ENCODE measurements around the gene ST6GALNAC3.

Gene ST6GALNAC3

DNA sequence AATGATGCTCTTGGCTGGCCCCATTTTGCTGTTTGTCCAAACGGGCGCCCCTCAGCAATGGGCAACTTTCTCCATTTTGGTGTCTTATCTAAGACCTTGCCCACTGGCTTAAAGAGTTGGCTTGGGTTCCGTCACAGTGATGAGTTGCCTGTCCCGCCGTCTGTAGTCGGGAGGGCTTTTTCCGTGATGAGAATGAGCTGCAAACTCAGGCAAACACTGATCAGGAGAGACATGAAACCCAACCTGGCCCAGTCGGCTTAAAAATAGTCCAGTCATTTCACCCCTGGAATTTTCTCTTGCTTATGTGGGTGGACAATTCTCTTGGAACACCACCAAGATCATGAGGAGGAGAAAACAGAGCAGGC is 79.3 kb downstream of the ST6GALNAC3 start:
- Histone ChIP-seq H3K4me1 (ENCODE audit: control insufficient read depth in 2 of 2, insufficient read depth in 2 of 2, low read length in 2 of 2) (peaks cover 3 to 7% of the 10 kb centered on the region in 2 donors), H3K27me3 (ENCODE audit: control insufficient read depth in 2 of 2, insufficient read depth in 2 of 2, low read length in 2 of 2) (no peaks in the 10 kb centered on the region), H3K36me3 (ENCODE audit: control insufficient read depth in 2 of 2, insufficient read depth in 2 of 2, low read length in 2 of 2) (no peaks in the 10 kb centered on the region), H3K9me3 (ENCODE audit: control insufficient read depth in 2 of 2, low read length in 2 of 2) (no peaks in the 10 kb centered on the region), H3K27ac (ENCODE audit: low read depth in 2 of 2, low read length in 2 of 2) (no peak overlapping the region), H3K9ac (ENCODE audit: low read depth in 1 of 2, low read length in 2 of 2) (no peak overlapping the region), H3K4me3 (ENCODE audit: low read length in 2 of 2) (no peak overlapping the region)

GRCh38 chr1:76154206-76154956 is 79.8 kb downstream of the ST6GALNAC3 start:
- peak overlapping the region; percentile 60 to 75 for H3K4me3 ChIP-seq (ENCODE audit: low read length in 2 of 2)
- peak overlapping the region; percentile 46 to 63 for H3K27ac ChIP-seq (ENCODE audit: low read depth in 2 of 2, low read length in 2 of 2)
- no peaks in the 10 kb centered on the region for H3K36me3 ChIP-seq (ENCODE audit: control insufficient read depth in 2 of 2, insufficient read depth in 2 of 2, low read length in 2 of 2)

DNA sequence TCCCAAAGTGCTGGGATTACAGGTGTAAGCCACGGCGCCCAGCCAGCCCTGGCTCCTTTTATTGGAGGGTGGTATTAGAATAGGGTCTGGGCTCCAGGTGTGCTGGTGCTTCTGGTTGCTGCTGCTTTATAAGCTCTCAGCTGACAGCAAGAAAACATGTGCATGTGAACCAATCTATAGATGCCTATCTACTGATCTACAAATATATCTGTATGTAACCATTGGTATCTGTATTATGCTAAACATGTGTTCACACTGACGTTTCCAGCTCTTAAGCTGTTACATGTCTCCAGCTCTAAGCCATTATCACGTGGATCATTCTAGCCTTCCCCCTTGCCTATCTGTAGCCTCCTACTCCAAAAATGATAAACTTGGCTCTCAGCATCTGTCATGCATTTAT is 82.4 kb downstream of the ST6GALNAC3 start:
- H3K27me3 ChIP-seq (ENCODE audit: control insufficient read depth in 2 of 2, insufficient read depth in 2 of 2, low read length in 2 of 2) = no peaks in the 10 kb centered on the region
- no peaks in the 10 kb centered on the region for H3K9me3 ChIP-seq (ENCODE audit: control insufficient read depth in 2 of 2, low read length in 2 of 2)
- no peak overlapping the region for H3K4me3 ChIP-seq (ENCODE audit: low read length in 2 of 2)
- no peak overlapping the region for H3K9ac ChIP-seq (ENCODE audit: low read depth in 1 of 2, low read length in 2 of 2)
- H3K27ac ChIP-seq (ENCODE audit: low read depth in 2 of 2, low read length in 2 of 2) = no peak overlapping the region
- no peaks in the 10 kb centered on the region for H3K36me3 ChIP-seq (ENCODE audit: control insufficient read depth in 2 of 2, insufficient read depth in 2 of 2, low read length in 2 of 2)
- H3K4me1 ChIP-seq (ENCODE audit: control insufficient read depth in 2 of 2, insufficient read depth in 2 of 2, low read length in 2 of 2) = peaks cover 3 to 7% of the 10 kb centered on the region in 2 donors

More at GRCh38 chr1:76154206-76154956, 79.8 kb downstream of the ST6GALNAC3 start:
- peak overlapping the region; percentile 29 to 32 for H3K9ac ChIP-seq (ENCODE audit: low read depth in 1 of 2, low read length in 2 of 2)
- H3K4me1 ChIP-seq (ENCODE audit: control insufficient read depth in 2 of 2, insufficient read depth in 2 of 2, low read length in 2 of 2) = peaks cover 3 to 7% of the 10 kb centered on the region in 2 donors
- no peaks in the 10 kb centered on the region for H3K9me3 ChIP-seq (ENCODE audit: control insufficient read depth in 2 of 2, low read length in 2 of 2)
- no peaks in the 10 kb centered on the region for H3K27me3 ChIP-seq (ENCODE audit: control insufficient read depth in 2 of 2, insufficient read depth in 2 of 2, low read length in 2 of 2)

- H3K4me3 ChIP-seq (ENCODE audit: low read length in 2 of 2) = no peak overlapping the region
- H3K9ac ChIP-seq (ENCODE audit: low read depth in 1 of 2, low read length in 2 of 2) = no peak overlapping the region
- no peaks in the 10 kb centered on the region for H3K9me3 ChIP-seq (ENCODE audit: control insufficient read depth in 2 of 2, low read length in 2 of 2)
- no peaks in the 10 kb centered on the region for H3K36me3 ChIP-seq (ENCODE audit: control insufficient read depth in 2 of 2, insufficient read depth in 2 of 2, low read length in 2 of 2)
- H3K27ac ChIP-seq (ENCODE audit: low read depth in 2 of 2, low read length in 2 of 2) = no peak overlapping the region
- H3K4me1 ChIP-seq (ENCODE audit: control insufficient read depth in 2 of 2, insufficient read depth in 2 of 2, low read length in 2 of 2) = peaks cover 3 to 7% of the 10 kb centered on the region in 2 donors
- H3K27me3 ChIP-seq (ENCODE audit: control insufficient read depth in 2 of 2, insufficient read depth in 2 of 2, low read length in 2 of 2) = no peaks in the 10 kb centered on the region
Measured at GRCh38 chr1:76158126-76158525, 83.6 kb downstream of the ST6GALNAC3 start.

DNA sequence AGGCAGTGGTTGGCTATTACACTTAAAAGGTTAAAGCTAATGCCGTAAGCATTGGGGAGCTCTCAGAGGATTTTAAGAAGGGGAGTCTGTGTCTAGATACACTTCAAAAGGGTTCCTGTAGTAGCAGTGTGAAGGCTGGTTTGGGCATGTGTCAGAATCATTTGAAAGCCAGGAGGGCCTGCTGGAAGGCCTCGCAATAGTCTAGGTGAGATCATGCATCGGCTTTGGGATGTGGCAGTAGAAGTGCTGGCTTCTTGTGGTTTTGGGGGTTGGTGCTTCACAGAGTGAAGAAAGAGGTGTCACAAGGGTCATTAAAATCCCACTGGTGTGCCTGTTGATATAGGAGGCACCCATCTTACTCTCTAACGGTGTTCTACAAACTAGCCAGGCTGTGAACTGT is 85.7 kb downstream of the ST6GALNAC3 start:
- Histone ChIP-seq H3K9me3 (ENCODE audit: control insufficient read depth in 2 of 2, low read length in 2 of 2) (no peaks in the 10 kb centered on the region), H3K27ac (ENCODE audit: low read depth in 2 of 2, low read length in 2 of 2) (no peak overlapping the region), H3K4me1 (ENCODE audit: control insufficient read depth in 2 of 2, insufficient read depth in 2 of 2, low read length in 2 of 2) (no peaks in the 10 kb centered on the region), H3K36me3 (ENCODE audit: control insufficient read depth in 2 of 2, insufficient read depth in 2 of 2, low read length in 2 of 2) (no peaks in the 10 kb centered on the region), H3K27me3 (ENCODE audit: control insufficient read depth in 2 of 2, insufficient read depth in 2 of 2, low read length in 2 of 2) (no peaks in the 10 kb centered on the region), H3K9ac (ENCODE audit: low read depth in 1 of 2, low read length in 2 of 2) (no peak overlapping the region), H3K4me3 (ENCODE audit: low read length in 2 of 2) (no peak overlapping the region)

DNA sequence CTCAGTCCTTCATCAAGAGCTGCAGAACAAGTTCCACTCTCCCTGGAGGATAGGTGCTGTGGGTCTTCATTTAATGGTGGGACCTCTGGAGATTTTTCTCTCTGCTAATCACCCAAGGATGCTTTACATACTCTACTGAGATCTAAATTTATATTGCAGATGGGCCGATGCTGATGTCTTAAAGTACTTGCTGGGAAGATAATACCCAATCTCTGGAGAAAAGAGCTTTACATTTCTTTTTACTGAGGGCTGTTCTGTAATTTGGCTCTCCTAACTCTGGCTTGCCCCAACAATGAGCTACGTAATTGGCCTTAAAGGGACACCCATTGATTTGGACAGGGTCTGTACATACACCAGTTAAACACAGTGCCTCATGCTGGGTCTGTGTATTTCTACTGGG is 86.9 kb downstream of the ST6GALNAC3 start:
- H3K27me3 ChIP-seq (ENCODE audit: control insufficient read depth in 2 of 2, insufficient read depth in 2 of 2, low read length in 2 of 2) = no peaks in the 10 kb centered on the region
- H3K4me3 ChIP-seq (ENCODE audit: low read length in 2 of 2) = no peak overlapping the region
- no peaks in the 10 kb centered on the region for H3K9me3 ChIP-seq (ENCODE audit: control insufficient read depth in 2 of 2, low read length in 2 of 2)
- no peak overlapping the region for H3K27ac ChIP-seq (ENCODE audit: low read depth in 2 of 2, low read length in 2 of 2)
- H3K4me1 ChIP-seq (ENCODE audit: control insufficient read depth in 2 of 2, insufficient read depth in 2 of 2, low read length in 2 of 2) = no peaks in the 10 kb centered on the region
- H3K9ac ChIP-seq (ENCODE audit: low read depth in 1 of 2, low read length in 2 of 2) = no peak overlapping the region
- H3K36me3 ChIP-seq (ENCODE audit: control insufficient read depth in 2 of 2, insufficient read depth in 2 of 2, low read length in 2 of 2) = no peaks in the 10 kb centered on the region

- Histone ChIP-seq H3K4me3 (ENCODE audit: low read length in 2 of 2) (no peak overlapping the region), H3K4me1 (ENCODE audit: control insufficient read depth in 2 of 2, insufficient read depth in 2 of 2, low read length in 2 of 2) (no peaks in the 10 kb centered on the region)
Measured at GRCh38 chr1:76162254-76162653, 87.7 kb downstream of the ST6GALNAC3 start.

GRCh38 chr1:76164165-76164564 is 89.6 kb downstream of the ST6GALNAC3 start:
- no peak overlapping the region for H3K27ac ChIP-seq (ENCODE audit: low read depth in 2 of 2, low read length in 2 of 2)
- H3K9ac ChIP-seq (ENCODE audit: low read depth in 1 of 2, low read length in 2 of 2) = no peak overlapping the region
- no peak overlapping the region for H3K4me3 ChIP-seq (ENCODE audit: low read length in 2 of 2)
- H3K9me3 ChIP-seq (ENCODE audit: control insufficient read depth in 2 of 2, low read length in 2 of 2) = no peaks in the 10 kb centered on the region
- H3K4me1 ChIP-seq (ENCODE audit: control insufficient read depth in 2 of 2, insufficient read depth in 2 of 2, low read length in 2 of 2) = no peaks in the 10 kb centered on the region
- no peaks in the 10 kb centered on the region for H3K36me3 ChIP-seq (ENCODE audit: control insufficient read depth in 2 of 2, insufficient read depth in 2 of 2, low read length in 2 of 2)
- H3K27me3 ChIP-seq (ENCODE audit: control insufficient read depth in 2 of 2, insufficient read depth in 2 of 2, low read length in 2 of 2) = no peaks in the 10 kb centered on the region

More at GRCh38 chr1:76162254-76162653, 87.7 kb downstream of the ST6GALNAC3 start:
- H3K9ac ChIP-seq (ENCODE audit: low read depth in 1 of 2, low read length in 2 of 2) = no peak overlapping the region
- no peaks in the 10 kb centered on the region for H3K27me3 ChIP-seq (ENCODE audit: control insufficient read depth in 2 of 2, insufficient read depth in 2 of 2, low read length in 2 of 2)
- no peaks in the 10 kb centered on the region for H3K36me3 ChIP-seq (ENCODE audit: control insufficient read depth in 2 of 2, insufficient read depth in 2 of 2, low read length in 2 of 2)
- H3K9me3 ChIP-seq (ENCODE audit: control insufficient read depth in 2 of 2, low read length in 2 of 2) = no peaks in the 10 kb centered on the region
- no peak overlapping the region for H3K27ac ChIP-seq (ENCODE audit: low read depth in 2 of 2, low read length in 2 of 2)

DNA sequence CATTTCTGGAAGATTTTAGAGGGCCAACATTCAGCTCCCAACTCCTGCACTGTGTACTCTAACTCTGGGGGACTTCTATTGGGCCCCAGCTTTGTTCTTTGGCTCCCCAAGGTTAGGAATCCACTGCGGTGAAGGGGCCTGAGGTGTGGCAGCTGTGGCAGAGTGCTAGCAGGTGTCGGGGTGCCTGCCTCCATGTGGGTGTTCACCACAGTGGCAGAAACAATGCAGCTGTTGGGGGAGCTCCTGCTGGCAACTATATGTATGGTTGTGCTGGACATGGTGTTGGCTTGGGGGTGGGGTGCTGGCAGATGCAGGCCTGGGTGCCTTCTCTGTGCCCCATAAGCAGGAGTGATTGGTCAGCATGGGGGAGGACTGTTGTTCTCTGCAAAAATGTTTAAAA is 95.5 kb downstream of the ST6GALNAC3 start:
- Histone ChIP-seq H3K36me3 (ENCODE audit: control insufficient read depth in 2 of 2, insufficient read depth in 2 of 2, low read length in 2 of 2) (no peaks in the 10 kb centered on the region), H3K4me1 (ENCODE audit: control insufficient read depth in 2 of 2, insufficient read depth in 2 of 2, low read length in 2 of 2) (no peaks in the 10 kb centered on the region), H3K27ac (ENCODE audit: low read depth in 2 of 2, low read length in 2 of 2) (no peak overlapping the region)

DNA sequence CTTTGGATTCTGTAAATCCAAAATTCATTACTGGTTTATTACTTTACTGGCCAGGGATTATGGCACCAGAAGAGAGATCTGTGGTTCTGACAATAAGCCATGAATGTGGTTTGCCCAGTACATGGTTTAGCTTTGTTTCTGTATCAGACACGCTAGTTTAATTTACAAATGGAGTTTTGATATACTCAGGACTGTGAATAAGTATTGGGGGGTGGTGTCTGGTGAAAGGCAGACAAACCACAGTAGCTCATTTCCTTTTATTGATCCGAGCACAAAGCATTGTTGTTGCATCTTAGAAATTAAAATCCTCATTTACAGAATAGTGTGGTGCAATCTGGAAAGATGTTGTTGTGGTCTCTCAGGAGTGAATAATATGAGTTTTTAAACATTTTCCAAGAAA is 96.0 kb downstream of the ST6GALNAC3 start:
- H3K4me3 ChIP-seq (ENCODE audit: low read length in 2 of 2) = no peak overlapping the region
- no peak overlapping the region for H3K27ac ChIP-seq (ENCODE audit: low read depth in 2 of 2, low read length in 2 of 2)
- no peak overlapping the region for H3K9ac ChIP-seq (ENCODE audit: low read depth in 1 of 2, low read length in 2 of 2)
- H3K4me1 ChIP-seq (ENCODE audit: control insufficient read depth in 2 of 2, insufficient read depth in 2 of 2, low read length in 2 of 2) = no peaks in the 10 kb centered on the region
- no peaks in the 10 kb centered on the region for H3K36me3 ChIP-seq (ENCODE audit: control insufficient read depth in 2 of 2, insufficient read depth in 2 of 2, low read length in 2 of 2)
- H3K27me3 ChIP-seq (ENCODE audit: control insufficient read depth in 2 of 2, insufficient read depth in 2 of 2, low read length in 2 of 2) = no peaks in the 10 kb centered on the region
- no peaks in the 10 kb centered on the region for H3K9me3 ChIP-seq (ENCODE audit: control insufficient read depth in 2 of 2, low read length in 2 of 2)

More for the DNA sequence above, 95.5 kb downstream of the ST6GALNAC3 start:
- Histone ChIP-seq H3K27me3 (ENCODE audit: control insufficient read depth in 2 of 2, insufficient read depth in 2 of 2, low read length in 2 of 2) (no peaks in the 10 kb centered on the region), H3K4me3 (ENCODE audit: low read length in 2 of 2) (no peak overlapping the region), H3K9ac (ENCODE audit: low read depth in 1 of 2, low read length in 2 of 2) (no peak overlapping the region), H3K9me3 (ENCODE audit: control insufficient read depth in 2 of 2, low read length in 2 of 2) (no peaks in the 10 kb centered on the region)
